CD4-positive, alpha-beta T cell (primary cell): Measurements from ENCODE around the gene LCAT. TPM values are rescaled to one million over a fixed set of nuclear protein-coding genes. Genes with fewer than 3 reads are reported as not detected.

Source experiments
- ATAC-seq: fragments of 200-7000 bp; cut with Tn5 transposase; one replicate; pipeline ENCODE4 v1.10.0; 2022; ENCODE audit warnings: mild to moderate bottlenecking; ENCODE audit not compliant: poor library complexity
- CTCF ChIA-PET: fragments of 350-600 bp; sonication (Branson Sonifier 250); formaldehyde crosslinking; loops from one replicate; lab custom pipeline; 2021; ENCODE audit warnings: antibody characterized with exemption, inconsistent platforms; lab: Charles Lee
- POLR2A ChIA-PET: fragments of 350-600 bp; sonication (Branson Sonifier 250); formaldehyde crosslinking; loops from one replicate; lab custom pipeline; 2021; ENCODE audit warnings: antibody characterized with exemption, inconsistent platforms; lab: Charles Lee
- DNase-seq, 14 experiments: peaks; one replicate each; pipeline ENCODE4 v3.0.0-alpha.2; 2013 to 2020; ENCODE audit warnings: mixed read lengths in 2 of 14
- H3K27ac ChIP-seq, 2 donors: one replicate each; pipeline versions ENCODE4 v1.5.1 to v1.7.0; 2013; ENCODE audit warnings: low read length in 2 of 2, low read depth in 1 of 2, mild to moderate bottlenecking in 1 of 2
- H3K27me3 ChIP-seq, 2 experiments: 1 replicate in 1 of 2; 2 replicates in 1 of 2; pipeline versions ENCODE4 v1.6.1 to v1.7.0; 2013; ENCODE audit warnings: low read length in 2 of 2, control low read depth in 1 of 2, mild to moderate bottlenecking in 1 of 2, moderate library complexity in 1 of 2; ENCODE audit not compliant: insufficient read depth in 2 of 2, control insufficient read depth in 1 of 2
- H3K36me3 ChIP-seq: one replicate; pipeline ENCODE4 v1.6.1; 2013; ENCODE audit warnings: low read length, control low read depth; ENCODE audit not compliant: insufficient read depth
- H3K4me1 ChIP-seq: one replicate; pipeline ENCODE4 v1.6.1; 2013; ENCODE audit warnings: low read length, control low read depth; ENCODE audit not compliant: insufficient read depth
- H3K4me3 ChIP-seq: one replicate; pipeline ENCODE4 v1.5.1; 2013; ENCODE audit warnings: mild to moderate bottlenecking, low read length, moderate library complexity
- H3K9me3 ChIP-seq, 2 experiments: 1 replicate in 1 of 2; 2 replicates in 1 of 2; pipeline versions ENCODE4 v1.6.1 to v1.7.0; 2013; ENCODE audit warnings: low read length in 2 of 2, mild to moderate bottlenecking in 2 of 2, control low read depth in 1 of 2, moderate library complexity in 1 of 2; ENCODE audit not compliant: control insufficient read depth in 1 of 2, insufficient read depth in 1 of 2
- H3K27ac Mint-ChIP-seq: one replicate; pipeline ENCODE4 v1.8.0; 2020; ENCODE audit warnings: mixed read lengths
- H3K27me3 Mint-ChIP-seq: one replicate; pipeline ENCODE4 v1.8.0; 2021; ENCODE audit warnings: mixed read lengths
- H3K36me3 Mint-ChIP-seq: one replicate; pipeline ENCODE4 v1.8.0; 2021; ENCODE audit warnings: low read depth, mixed read lengths
- H3K4me1 Mint-ChIP-seq: one replicate; pipeline ENCODE4 v1.8.0; 2021; ENCODE audit warnings: low read depth, mixed read lengths
- H3K4me3 Mint-ChIP-seq: one replicate; pipeline ENCODE4 v1.8.0; 2020; ENCODE audit warnings: mild to moderate bottlenecking, mixed read lengths
- H3K9me3 Mint-ChIP-seq: one replicate; pipeline ENCODE4 v1.8.0; 2020; ENCODE audit warnings: mixed read lengths
- intact Hi-C, 2 experiments: fragments of 100-400 bp; cut with DNase I in 1 of 2; cut with micrococcal nuclease in 1 of 2; formaldehyde crosslinking; loops; one replicate each; pipeline versions ENCODE4 v1.15.1 to v1.9.0; 2023 to 2025; cut with DNase I, micrococcal nuclease
- total RNA-seq, 174 experiments: library from RNA in 2 of 174; stranded (reverse) in 2 of 174; gene quantifications; one replicate each; pipeline ENCODE4 v1.2.3 and lab custom pipeline; 2021 to 2026
- TF ChIP-seq, protein P1 (sequence below): fragments of 200-600 bp; IDR thresholded peaks from one replicate; pipeline ENCODE4 v1.8.0; 2022; ENCODE audit warnings: antibody characterized with exemption, mild to moderate bottlenecking

Gene LCAT
- total RNA-seq, 2 experiments from 2014 or later: 5.9 to 6.3 TPM

DNA sequence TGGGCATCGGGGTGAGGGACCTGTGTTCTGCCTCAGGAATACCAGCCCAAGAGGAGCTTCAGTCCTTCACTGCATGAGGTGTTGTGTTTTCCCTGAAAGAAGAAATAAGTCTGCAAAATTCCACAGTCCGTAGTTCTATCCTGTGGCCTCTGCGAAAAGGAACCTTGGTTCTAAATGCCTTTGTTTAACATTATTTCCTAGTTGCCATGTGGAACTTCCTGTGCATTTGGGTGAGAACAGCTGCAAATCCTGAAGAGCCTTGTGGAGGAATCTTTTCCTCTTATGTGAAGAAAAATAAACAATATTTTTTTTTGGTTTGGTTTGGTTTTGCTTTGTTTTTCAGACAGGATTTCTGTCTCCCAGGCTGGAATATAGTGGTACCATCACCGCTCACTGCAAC, 41.1 kb downstream of the LCAT start:
- H3K9me3 Mint-ChIP-seq: no peaks in the 10 kb centered on the region
- no peaks in the 10 kb centered on the region for H3K9me3 ChIP-seq
- H3K27me3 ChIP-seq: no peaks in the 10 kb centered on the region
- ATAC-seq: no peak
- POLR2A ChIA-PET: no interaction called here
- TF ChIP-seq, protein P1, sequence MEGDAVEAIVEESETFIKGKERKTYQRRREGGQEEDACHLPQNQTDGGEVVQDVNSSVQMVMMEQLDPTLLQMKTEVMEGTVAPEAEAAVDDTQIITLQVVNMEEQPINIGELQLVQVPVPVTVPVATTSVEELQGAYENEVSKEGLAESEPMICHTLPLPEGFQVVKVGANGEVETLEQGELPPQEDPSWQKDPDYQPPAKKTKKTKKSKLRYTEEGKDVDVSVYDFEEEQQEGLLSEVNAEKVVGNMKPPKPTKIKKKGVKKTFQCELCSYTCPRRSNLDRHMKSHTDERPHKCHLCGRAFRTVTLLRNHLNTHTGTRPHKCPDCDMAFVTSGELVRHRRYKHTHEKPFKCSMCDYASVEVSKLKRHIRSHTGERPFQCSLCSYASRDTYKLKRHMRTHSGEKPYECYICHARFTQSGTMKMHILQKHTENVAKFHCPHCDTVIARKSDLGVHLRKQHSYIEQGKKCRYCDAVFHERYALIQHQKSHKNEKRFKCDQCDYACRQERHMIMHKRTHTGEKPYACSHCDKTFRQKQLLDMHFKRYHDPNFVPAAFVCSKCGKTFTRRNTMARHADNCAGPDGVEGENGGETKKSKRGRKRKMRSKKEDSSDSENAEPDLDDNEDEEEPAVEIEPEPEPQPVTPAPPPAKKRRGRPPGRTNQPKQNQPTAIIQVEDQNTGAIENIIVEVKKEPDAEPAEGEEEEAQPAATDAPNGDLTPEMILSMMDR: no peak
- no peak overlapping the region for H3K27ac Mint-ChIP-seq
- H3K27ac ChIP-seq: no peak overlapping the region
- H3K4me1 ChIP-seq: no peaks in the 10 kb centered on the region
- H3K36me3 ChIP-seq: peaks cover 14% of the 10 kb centered on the region
- DNase-seq: no peak
- no peak overlapping the region for H3K4me3 Mint-ChIP-seq
- H3K36me3 Mint-ChIP-seq: peaks cover 25% of the 10 kb centered on the region
- peaks cover 16% of the 10 kb centered on the region for H3K4me1 Mint-ChIP-seq
- CTCF ChIA-PET: interaction anchor here (1.3 kb wide), 1 partner anchor 138 kb away, joined by 4 read pairs; no protein-coding TSS in a partner anchor
- no peak overlapping the region for H3K4me3 ChIP-seq
- intact Hi-C loops: no loop called here
- no peaks in the 10 kb centered on the region for H3K27me3 Mint-ChIP-seq

DNA sequence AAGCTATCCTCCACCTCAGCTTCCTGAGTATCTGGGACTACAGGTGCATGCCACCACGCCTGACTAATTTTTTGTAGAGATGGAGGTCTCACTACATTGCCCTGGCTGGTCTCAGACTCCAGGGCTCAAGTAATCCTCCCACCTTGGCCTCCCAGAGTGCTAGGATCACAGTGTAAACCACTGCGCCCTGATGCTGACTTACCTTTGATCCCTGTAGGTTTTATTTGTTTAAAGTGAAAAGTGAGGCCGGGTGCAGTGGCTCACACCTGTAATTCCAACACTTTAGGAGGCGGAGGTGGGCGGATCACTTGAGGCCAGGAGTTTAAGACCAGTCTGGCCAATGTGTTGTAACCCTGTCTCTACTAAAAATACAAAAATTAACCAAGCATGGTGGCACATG, 42.2 kb downstream of the LCAT start:
- no peak overlapping the region for H3K27ac ChIP-seq
- ChIA-PET CTCF (interaction anchor here (0.9 kb wide), 1 partner anchor 229 kb away, joined by 3 read pairs; no protein-coding TSS in a partner anchor), POLR2A (no interaction called here)
- Mint-ChIP-seq H3K27ac (no peak overlapping the region), H3K9me3 (no peaks in the 10 kb centered on the region), H3K36me3 (peaks cover 20% of the 10 kb centered on the region), H3K4me1 (peaks cover 26% of the 10 kb centered on the region), H3K4me3 (no peak overlapping the region), H3K27me3 (no peaks in the 10 kb centered on the region)
- H3K36me3 ChIP-seq: peaks cover 10% of the 10 kb centered on the region
- TF ChIP-seq, protein P1: no peak
- peaks cover 2% of the 10 kb centered on the region for H3K4me1 ChIP-seq
- H3K27me3 ChIP-seq: no peaks in the 10 kb centered on the region
- no peak overlapping the region for H3K4me3 ChIP-seq
- ATAC-seq (no peak), DNase-seq (no peak)
- H3K9me3 ChIP-seq: no peaks in the 10 kb centered on the region
- intact Hi-C loops: no loop called here

DNA sequence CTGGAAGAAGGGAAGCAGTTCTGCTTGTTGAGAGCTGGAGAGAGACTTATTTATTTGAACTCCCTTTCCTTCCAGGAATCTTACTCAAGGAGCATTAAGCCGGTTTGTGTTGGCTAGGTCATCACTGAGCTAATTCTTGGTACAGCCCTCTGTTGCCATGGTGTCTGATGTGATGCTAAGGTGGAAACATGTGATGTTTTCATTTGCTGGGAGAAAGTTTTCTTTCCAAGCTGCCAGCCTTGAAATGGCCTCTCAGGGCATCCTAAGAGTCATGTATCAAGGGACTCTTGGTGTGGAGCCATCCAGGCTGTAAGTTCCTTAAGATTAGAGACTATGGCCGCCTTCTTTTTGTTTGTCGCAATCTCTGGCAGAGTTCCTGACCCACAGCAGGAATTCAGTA, 46.7 kb downstream of the LCAT start:
- H3K9me3 ChIP-seq: no peaks in the 10 kb centered on the region
- ChIA-PET POLR2A (interaction anchor here (1.1 kb wide), 1 partner anchor 51 kb away, joined by 3 read pairs; the partner anchor contains the start of gene NUTF2), CTCF (interaction anchor here (0.7 to 1.2 kb wide), 2 partner anchors 13 to 81 kb away, joined by 4 read pairs; no protein-coding TSS in a partner anchor)
- ATAC-seq: no peak
- no peak overlapping the region for H3K4me3 ChIP-seq
- peak overlapping the region; percentile 27 for H3K4me3 Mint-ChIP-seq
- peaks cover 29% of the 10 kb centered on the region for H3K4me1 ChIP-seq
- H3K9me3 Mint-ChIP-seq: no peaks in the 10 kb centered on the region
- intact Hi-C loops: no loop called here
- TF ChIP-seq, protein P1: no peak
- H3K27ac Mint-ChIP-seq: no peak overlapping the region
- no peak for DNase-seq
- H3K27me3 Mint-ChIP-seq: no peaks in the 10 kb centered on the region
- peaks cover 53% of the 10 kb centered on the region for H3K4me1 Mint-ChIP-seq
- peaks cover 10% of the 10 kb centered on the region for H3K36me3 ChIP-seq
- H3K27ac ChIP-seq: no peak overlapping the region
- no peaks in the 10 kb centered on the region for H3K27me3 ChIP-seq
- peaks cover 20% of the 10 kb centered on the region for H3K36me3 Mint-ChIP-seq
